ENCODE data around the gene GATA6. TPM values are rescaled to one million over a fixed set of nuclear protein-coding genes. Genes with fewer than 3 reads are reported as not detected.
A peak's percentile ranks its signal among the peaks of the same experiment; 100 is the strongest.
"Not testable (repeated sequence)": the region's sequence is repeated elsewhere in the genome, so short reads cannot be mapped to it uniquely, and the experiment has no call there.

Gene GATA6
- total RNA-seq, 8 experiments from 2014 or later: 0.05 to 2.1 (median 0.24) TPM; not detected in 1

DNA sequence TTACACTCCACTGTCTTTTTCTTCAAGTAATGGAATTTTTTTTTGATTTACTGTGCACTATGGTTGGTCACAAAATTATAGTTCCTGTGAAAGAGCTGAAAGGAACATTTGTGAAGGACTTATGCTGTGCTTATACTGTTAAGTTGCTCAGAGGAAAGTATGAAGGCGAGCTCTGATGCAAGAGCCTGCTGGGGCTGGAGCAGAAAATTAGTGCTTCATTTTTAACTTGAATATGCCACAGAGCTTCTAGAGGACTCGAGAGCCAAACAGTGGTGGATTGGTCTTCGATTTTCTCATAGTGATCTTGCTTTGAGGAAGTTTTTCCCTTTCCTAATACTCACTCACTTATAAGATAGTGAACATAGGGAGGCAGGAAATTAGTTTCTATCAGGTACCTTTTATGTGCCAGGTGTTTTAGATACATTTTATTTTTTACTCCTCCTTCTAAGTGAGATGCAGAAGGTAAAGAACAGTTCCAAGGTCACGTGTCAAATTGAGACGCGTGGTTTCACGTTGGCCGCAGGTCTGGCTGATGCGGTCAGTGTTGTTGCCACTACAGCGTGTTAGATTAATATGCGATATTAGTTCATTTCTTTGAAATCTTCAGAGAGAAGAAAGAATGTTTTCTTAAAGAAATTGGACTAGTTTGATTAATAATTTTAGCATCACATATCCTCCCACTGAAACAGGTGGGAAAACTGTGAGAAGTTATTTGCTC lies 20.2 kb downstream of the GATA6 start:
- H3K4me1 ChIP-seq (replicated peaks in 1 of 2): peaks cover 3 to 4% of the 10 kb centered on the region in 2 donors
- H3K27ac ChIP-seq: no peak overlapping the region
- ATAC-seq (replicated peaks in 6 of 8): no peak
- 71 to 100% (median 87%) methylated on average over 1 to 9 of the region's 11 CpGs for WGBS, 10 experiments
- no peak overlapping the region for H3K4me3 ChIP-seq
- in situ Hi-C loops (cut with MboI; ENCODE audit: low pct_unique_long_range_greater_than_20kb in 2 of 9, low sequenced_read_pairs in 9 of 9, unreplicated experiment in 9 of 9): no loop called here

DNA sequence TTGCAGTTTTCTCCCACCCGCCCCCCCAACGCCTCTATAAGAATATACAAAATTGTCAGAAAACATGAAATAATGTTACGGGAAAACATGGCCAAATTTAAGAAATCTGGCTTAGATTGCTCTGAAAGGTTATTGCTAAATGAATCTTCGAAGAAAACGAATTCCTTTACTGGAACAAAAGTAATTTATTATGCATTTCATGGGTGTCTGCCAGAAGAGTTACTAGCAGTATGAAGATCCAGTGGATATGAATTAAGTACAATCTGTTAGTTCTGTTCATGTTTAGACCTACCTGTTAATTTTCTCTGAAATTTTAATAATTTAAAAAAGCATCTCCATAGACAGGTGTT lies 21.9 kb downstream of the GATA6 start:
- WGBS, 10 experiments: 25 to 100% (median 94%) methylated on average over 1 to 5 of the region's 5 CpGs; no CpG with 5 or more reads in 2 of the 10 experiments
- Histone ChIP-seq H3K27ac (no peak overlapping the region), H3K4me3 (no peak overlapping the region), H3K4me1 (replicated peaks in 1 of 2) (peaks cover 3 to 4% of the 10 kb centered on the region in 2 donors)
- ATAC-seq (replicated peaks in 6 of 8): no peak
- in situ Hi-C loops (cut with MboI; ENCODE audit: low pct_unique_long_range_greater_than_20kb in 2 of 9, low sequenced_read_pairs in 9 of 9, unreplicated experiment in 9 of 9): no loop called here

GRCh38 chr18:22191923-22192322 lies 22.5 kb downstream of the GATA6 start:
- 11 to 100% (median 67%) methylated on average over 1 to 4 of the region's 4 CpGs; no CpG with 5 or more reads in 1 of the 10 experiments for WGBS, 10 experiments
- peaks cover 3 to 4% of the 10 kb centered on the region in 2 donors for H3K4me1 ChIP-seq (replicated peaks in 1 of 2)

DNA sequence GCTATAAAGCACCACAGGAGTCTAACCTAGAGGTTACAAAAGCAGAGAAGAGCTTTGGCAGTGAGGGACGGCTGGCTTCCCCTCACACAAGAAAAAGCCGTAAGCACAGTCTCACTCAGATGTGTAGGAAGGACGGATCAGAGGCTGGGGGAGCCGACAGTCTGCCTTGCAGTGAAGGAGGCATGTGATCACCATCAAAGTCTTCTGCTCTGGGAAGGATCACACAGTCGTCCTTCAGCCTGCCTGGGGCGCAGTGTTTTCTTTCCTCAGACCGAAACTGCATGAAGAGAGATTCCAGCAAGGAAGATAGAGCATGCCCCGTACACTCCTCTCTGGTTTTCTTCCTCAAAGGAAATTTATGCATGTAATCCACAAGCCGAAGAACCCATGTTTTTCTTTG lies 24.1 kb downstream of the GATA6 start:
- Histone ChIP-seq H3K4me3 (no peak overlapping the region), H3K27ac (no peak overlapping the region), H3K4me1 (replicated peaks in 1 of 2) (peaks cover 3 to 4% of the 10 kb centered on the region in 2 donors)
- in situ Hi-C loops (cut with MboI; ENCODE audit: low pct_unique_long_range_greater_than_20kb in 2 of 9, low sequenced_read_pairs in 9 of 9, unreplicated experiment in 9 of 9): no loop called here
- 20 to 86% (median 63%) methylated on average over 1 to 8 of the region's 9 CpGs; no CpG with 5 or more reads in 3 of the 10 experiments for WGBS, 10 experiments
- no peak for ATAC-seq (replicated peaks in 6 of 8)

More at GRCh38 chr18:22191923-22192322, 22.5 kb downstream of the GATA6 start:
- no peak for ATAC-seq (replicated peaks in 6 of 8)
- H3K27ac ChIP-seq: no peak overlapping the region
- H3K4me3 ChIP-seq: no peak overlapping the region
- in situ Hi-C loops (cut with MboI; ENCODE audit: low pct_unique_long_range_greater_than_20kb in 2 of 9, low sequenced_read_pairs in 9 of 9, unreplicated experiment in 9 of 9): no loop called here

DNA sequence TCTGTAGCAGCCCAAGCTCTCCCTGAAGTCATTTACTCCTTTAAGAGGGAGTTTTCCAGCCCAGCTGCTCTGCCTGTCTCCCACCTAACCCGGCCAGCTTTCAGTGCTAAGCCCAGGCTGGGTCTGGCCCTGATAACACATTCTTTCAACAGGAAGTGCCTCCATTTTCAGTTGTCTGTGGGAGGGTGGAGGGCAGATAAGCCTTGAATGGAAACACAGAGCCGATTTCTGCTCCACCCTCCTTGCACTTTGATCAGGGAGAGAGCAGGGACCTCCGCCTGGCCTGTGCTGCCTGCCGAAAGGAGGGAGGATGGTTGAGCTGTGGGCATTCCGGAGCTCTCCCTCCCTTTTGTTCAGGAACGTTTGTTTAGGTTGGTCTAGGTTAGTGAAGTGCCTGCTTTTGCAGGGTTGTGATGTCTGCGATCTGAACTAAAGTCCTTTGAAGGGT lies 24.8 kb downstream of the GATA6 start:
- in situ Hi-C loops (cut with MboI; ENCODE audit: low pct_unique_long_range_greater_than_20kb in 2 of 9, low sequenced_read_pairs in 9 of 9, unreplicated experiment in 9 of 9): no loop called here
- Histone ChIP-seq H3K27ac (no peak overlapping the region), H3K4me1 (replicated peaks in 1 of 2) (peaks cover 3 to 4% of the 10 kb centered on the region in 2 donors), H3K4me3 (no peak overlapping the region)
- ATAC-seq (replicated peaks in 6 of 8): peak in 1 of 8 experiments; percentile 23
- WGBS, 10 experiments: 50 to 80% (median 64%) methylated on average over 1 to 3 of the region's 7 CpGs; no CpG with 5 or more reads in 4 of the 10 experiments

DNA sequence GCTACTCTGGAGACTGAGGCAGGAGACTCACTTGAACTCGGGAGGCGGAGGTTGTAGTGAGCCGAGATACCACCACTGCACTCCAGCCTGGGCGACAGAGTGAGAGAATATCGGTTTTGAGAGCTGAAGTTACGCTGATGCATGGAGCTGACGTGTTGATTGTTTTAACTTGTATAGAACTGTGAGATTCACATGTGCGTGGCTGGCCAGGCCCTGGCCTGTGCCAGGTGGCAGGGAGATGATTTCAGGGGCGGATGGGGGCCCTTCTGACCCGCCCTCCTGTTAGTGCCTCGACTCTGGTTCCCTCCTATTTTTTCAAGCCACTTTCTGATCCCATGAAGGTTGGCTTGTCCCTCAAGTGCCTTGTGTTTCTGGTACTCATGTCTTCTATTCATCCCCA lies 25.7 kb downstream of the GATA6 start:
- ATAC-seq (replicated peaks in 6 of 8): no peak
- Histone ChIP-seq H3K4me3 (no peak overlapping the region), H3K27ac (no peak overlapping the region), H3K4me1 (replicated peaks in 1 of 2) (peaks cover 3 to 4% of the 10 kb centered on the region in 2 donors)
- WGBS, 10 experiments: 53 to 100% (median 88%) methylated on average over 1 to 8 of the region's 11 CpGs; no CpG with 5 or more reads in 2 of the 10 experiments
- in situ Hi-C loops (cut with MboI; ENCODE audit: low pct_unique_long_range_greater_than_20kb in 2 of 9, low sequenced_read_pairs in 9 of 9, unreplicated experiment in 9 of 9): no loop called here

GRCh38 chr18:22196943-22197342 lies 27.6 kb downstream of the GATA6 start:
- H3K4me1 ChIP-seq (replicated peaks in 1 of 2); H3K27ac ChIP-seq; in situ Hi-C loops (cut with MboI; ENCODE audit: low pct_unique_long_range_greater_than_20kb in 2 of 9, low sequenced_read_pairs in 9 of 9, unreplicated experiment in 9 of 9); H3K4me3 ChIP-seq; ATAC-seq (replicated peaks in 6 of 8): not testable (repeated sequence)
- 29 to 96% (median 94%) methylated on average over 1 to 5 of the region's 5 CpGs; no CpG with 5 or more reads in 5 of the 10 experiments for WGBS, 10 experiments

DNA sequence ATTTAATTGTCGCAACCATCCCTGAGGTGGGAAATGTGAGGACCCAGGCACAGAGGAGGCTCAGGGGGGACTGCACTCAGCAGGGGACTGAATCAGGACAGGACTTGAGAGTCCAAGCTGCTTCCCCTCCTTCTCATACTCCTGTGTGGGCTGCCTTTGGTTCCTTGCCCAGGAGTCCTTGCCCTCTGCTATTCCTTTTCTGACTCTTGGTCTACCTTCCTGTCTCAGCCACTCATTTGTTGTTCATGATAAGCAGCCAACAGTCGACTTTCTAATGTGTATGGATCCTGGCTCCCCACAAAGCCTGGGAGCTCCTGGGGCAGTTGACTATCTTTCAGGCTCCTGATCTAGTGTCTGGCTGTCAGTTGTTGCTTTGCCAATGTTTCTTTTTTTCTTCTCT lies 28.3 kb downstream of the GATA6 start:
- no peak overlapping the region for H3K27ac ChIP-seq
- in situ Hi-C loops (cut with MboI; ENCODE audit: low pct_unique_long_range_greater_than_20kb in 2 of 9, low sequenced_read_pairs in 9 of 9, unreplicated experiment in 9 of 9): no loop called here
- 0 to 100% (median 71%) methylated on average over 1 to 2 of the region's 2 CpGs for WGBS, 10 experiments

DNA sequence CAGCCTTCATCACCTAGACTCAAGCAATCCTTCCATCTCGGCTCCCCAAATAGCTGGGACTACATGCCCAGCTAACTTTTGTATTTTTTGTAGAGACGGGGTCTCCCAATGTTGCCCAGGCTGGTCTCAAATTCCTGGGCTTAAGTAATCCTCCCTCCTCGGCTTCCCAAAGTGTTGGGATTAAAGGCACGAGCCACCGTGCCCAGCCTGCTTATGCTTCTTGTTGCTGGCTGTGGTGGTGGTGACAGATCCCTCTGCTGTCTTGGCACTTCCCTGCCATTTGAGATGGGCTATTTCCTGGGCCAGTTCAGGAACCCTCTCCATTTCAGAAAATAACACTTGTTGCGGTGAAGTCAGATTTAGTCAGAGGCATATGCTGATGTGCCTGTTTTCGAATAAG lies 28.8 kb downstream of the GATA6 start:
- 39 to 100% (median 82%) methylated on average over 1 to 6 of the region's 7 CpGs; no CpG with 5 or more reads in 3 of the 10 experiments for WGBS, 10 experiments
- H3K27ac ChIP-seq: no peak overlapping the region

More for the DNA sequence above, 28.3 kb downstream of the GATA6 start:
- ATAC-seq (replicated peaks in 6 of 8): no peak
- Histone ChIP-seq H3K4me3 (no peak overlapping the region), H3K4me1 (replicated peaks in 1 of 2) (no peaks in the 10 kb centered on the region)

GRCh38 chr18:22199005-22199404 lies 29.6 kb downstream of the GATA6 start:
- WGBS, 10 experiments: 10 to 100% (median 83%) methylated on average over 1 to 4 of the region's 6 CpGs; no CpG with 5 or more reads in 1 of the 10 experiments

More for the DNA sequence above, 28.8 kb downstream of the GATA6 start:
- H3K4me3 ChIP-seq: no peak overlapping the region
- no peaks in the 10 kb centered on the region for H3K4me1 ChIP-seq (replicated peaks in 1 of 2)
- in situ Hi-C loops (cut with MboI; ENCODE audit: low pct_unique_long_range_greater_than_20kb in 2 of 9, low sequenced_read_pairs in 9 of 9, unreplicated experiment in 9 of 9): no loop called here
- peak in 1 of 8 experiments; percentile 52 for ATAC-seq (replicated peaks in 6 of 8)

DNA sequence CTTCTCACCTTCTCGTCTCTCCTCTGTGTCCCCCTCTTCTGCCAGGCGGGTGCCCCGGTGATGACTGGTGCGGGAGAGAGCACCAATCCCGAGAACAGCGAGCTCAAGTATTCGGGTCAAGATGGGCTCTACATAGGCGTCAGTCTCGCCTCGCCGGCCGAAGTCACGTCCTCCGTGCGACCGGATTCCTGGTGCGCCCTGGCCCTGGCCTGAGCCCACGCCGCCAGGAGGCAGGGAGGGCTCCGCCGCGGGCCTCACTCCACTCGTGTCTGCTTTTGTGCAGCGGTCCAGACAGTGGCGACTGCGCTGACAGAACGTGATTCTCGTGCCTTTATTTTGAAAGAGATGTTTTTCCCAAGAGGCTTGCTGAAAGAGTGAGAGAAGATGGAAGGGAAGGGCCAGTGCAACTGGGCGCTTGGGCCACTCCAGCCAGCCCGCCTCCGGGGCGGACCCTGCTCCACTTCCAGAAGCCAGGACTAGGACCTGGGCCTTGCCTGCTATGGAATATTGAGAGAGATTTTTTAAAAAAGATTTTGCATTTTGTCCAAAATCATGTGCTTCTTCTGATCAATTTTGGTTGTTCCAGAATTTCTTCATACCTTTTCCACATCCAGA lies 31.3 kb downstream of the GATA6 start:
- Histone ChIP-seq H3K4me1 (replicated peaks in 1 of 2) (no peaks in the 10 kb centered on the region), H3K4me3 (no peak overlapping the region), H3K27ac (no peak overlapping the region)
- no peak for ATAC-seq (replicated peaks in 6 of 8)
- 60 to 96% (median 76%) methylated on average over 1 to 18 of the region's 32 CpGs; no CpG with 5 or more reads in 4 of the 10 experiments for WGBS, 10 experiments
- in situ Hi-C loops (cut with MboI; ENCODE audit: low pct_unique_long_range_greater_than_20kb in 2 of 9, low sequenced_read_pairs in 9 of 9, unreplicated experiment in 9 of 9): no loop called here

More at GRCh38 chr18:22199005-22199404, 29.6 kb downstream of the GATA6 start:
- H3K4me3 ChIP-seq: no peak overlapping the region
- in situ Hi-C loops (cut with MboI; ENCODE audit: low pct_unique_long_range_greater_than_20kb in 2 of 9, low sequenced_read_pairs in 9 of 9, unreplicated experiment in 9 of 9): no loop called here
- H3K27ac ChIP-seq: no peak overlapping the region
- ATAC-seq (replicated peaks in 6 of 8): no peak
- H3K4me1 ChIP-seq (replicated peaks in 1 of 2): no peaks in the 10 kb centered on the region

GRCh38 chr18:22203035-22203434 lies 33.6 kb downstream of the GATA6 start:
- in situ Hi-C loops (cut with MboI; ENCODE audit: low pct_unique_long_range_greater_than_20kb in 2 of 9, low sequenced_read_pairs in 9 of 9, unreplicated experiment in 9 of 9): no loop called here
- H3K4me3 ChIP-seq: no peak overlapping the region
- 0 to 86% (median 63%) methylated on average over 1 of the region's 1 CpG; no CpG with 5 or more reads in 5 of the 10 experiments for WGBS, 10 experiments
- H3K4me1 ChIP-seq (replicated peaks in 1 of 2): no peaks in the 10 kb centered on the region
- no peak for ATAC-seq (replicated peaks in 6 of 8)
- H3K27ac ChIP-seq: no peak overlapping the region

GRCh38 chr18:22203536-22204213 lies 34.3 kb downstream of the GATA6 start:
- WGBS, 10 experiments: 0 to 67% (median 18%) methylated on average over 1 to 2 of the region's 3 CpGs; no CpG with 5 or more reads in 6 of the 10 experiments

More at GRCh38 chr18:22203536-22204213, 34.3 kb downstream of the GATA6 start:
- peak in 3 of 8 experiments; percentile 18 to 46 (median 36) for ATAC-seq (replicated peaks in 6 of 8)
- Histone ChIP-seq H3K4me1 (replicated peaks in 1 of 2) (no peaks in the 10 kb centered on the region), H3K27ac (no peak overlapping the region), H3K4me3 (no peak overlapping the region)
- in situ Hi-C loops (cut with MboI; ENCODE audit: low pct_unique_long_range_greater_than_20kb in 2 of 9, low sequenced_read_pairs in 9 of 9, unreplicated experiment in 9 of 9): no loop called here

Measured in motor neuron (in vitro differentiated cells).